HepG2 (cell line): ENCODE data around the gene CBY1. TPM values are rescaled to one million over a fixed set of nuclear protein-coding genes. Genes with fewer than 3 reads are reported as not detected.
A peak's percentile ranks its signal among the peaks of the same experiment; 100 is the strongest.

Experiments used
- ATF7 ChIP-seq, 2 experiments: fragments of 450-650 bp in 1 of 2; sonication (generic) in 1 of 2; formaldehyde crosslinking in 1 of 2; IDR thresholded peaks; 2 replicates each; pipeline versions ENCODE4 v1.4.0 to v1.6.1; 2016 to 2020; ENCODE audit warnings: antibody characterized with exemption in 1 of 2, mild to moderate bottlenecking in 1 of 2, missing genetic modification reagents in 1 of 2
- BRCA1 ChIP-seq: sonication (generic); formaldehyde crosslinking; IDR thresholded peaks from 2 replicates; pipeline ENCODE4 v1.4.0; 2020; ENCODE audit warnings: missing genetic modification reagents
- EED ChIP-seq: sonication (generic); formaldehyde crosslinking; IDR thresholded peaks from 2 replicates; pipeline ENCODE4 v1.5.0; 2020; ENCODE audit warnings: mild to moderate bottlenecking, missing genetic modification reagents
- HDAC2 ChIP-seq: sonication (generic); formaldehyde crosslinking; IDR thresholded peaks from 2 replicates; pipeline ENCODE4 v1.4.0; 2020; ENCODE audit warnings: missing genetic modification reagents
- HES4 ChIP-seq: sonication (generic); formaldehyde crosslinking; IDR thresholded peaks from 2 replicates; pipeline ENCODE4 v1.9.0; 2021; ENCODE audit warnings: mild to moderate bottlenecking, missing genetic modification reagents, borderline replicate concordance
- MAFF ChIP-seq: IDR thresholded peaks from 2 replicates; pipeline ENCODE4 v1.6.1; 2011; ENCODE audit warnings: low read depth, low read length, improper control_type of control experiment
- MXD4 ChIP-seq: IDR thresholded peaks from 2 replicates; pipeline ENCODE4 v1.6.1; 2016; ENCODE audit warnings: mild to moderate bottlenecking, missing biosample characterization, missing genetic modification reagents
- SRSF9 ChIP-seq: fragments of 200-400 bp; formaldehyde crosslinking; IDR thresholded peaks from 2 replicates; pipeline ENCODE4 v1.6.1; 2018; ENCODE audit warnings: borderline replicate concordance, mild to moderate bottlenecking, low read depth, low read length; ENCODE audit not compliant: insufficient read depth, poor library complexity, severe bottlenecking
- SUZ12 ChIP-seq: fragments of 150-350 bp; IDR thresholded peaks from 2 replicates; pipeline ENCODE4 v1.6.1; 2014; ENCODE audit warnings: low read depth, low read length
- ZBTB14 ChIP-seq: sonication (generic); formaldehyde crosslinking; IDR thresholded peaks from 2 replicates; pipeline ENCODE4 v1.4.0; 2020; ENCODE audit warnings: missing genetic modification reagents
- ZBTB20 ChIP-seq: sonication (generic); formaldehyde crosslinking; IDR thresholded peaks from 2 replicates; pipeline ENCODE4 v1.8.1; 2023; ENCODE audit warnings: missing genetic modification reagents, low read depth, mild to moderate bottlenecking, borderline replicate concordance
- ZHX2 ChIP-seq, 2 experiments: sonication (generic) in 1 of 2; formaldehyde crosslinking in 1 of 2; IDR thresholded peaks; 2 replicates each; pipeline versions ENCODE4 v1.6.1 to v1.9.0; 2014 to 2022; ENCODE audit warnings: antibody characterized with exemption in 1 of 2, borderline replicate concordance in 1 of 2, inconsistent platforms in 1 of 2, low read depth in 1 of 2, missing genetic modification reagents in 1 of 2
- polyA plus RNA-seq, 8 experiments: library from polyadenylated mRNA; depleted of rRNA in 3 of 8; stranded (reverse) in 7 of 8; unstranded in 1 of 8; fragments of >200 nt; fragmentation: Illumina TruSeq in 4 of 8; extraction: Trizol in 4 of 8; gene quantifications; 2 replicates each; pipeline versions ENCODE4 v1.2.1 to v1.2.3, GENCODE V29; 2011 to 2016; ENCODE audit warnings: low read depth in 4 of 8, missing spikeins in 1 of 8, mixed read lengths in 1 of 8; ENCODE audit not compliant: insufficient read depth in 1 of 8
- total RNA-seq, 5 experiments: library from RNA; depleted of rRNA; stranded (reverse); fragments of >200 nt; fragmentation: Illumina TruSeq; extraction: Trizol; gene quantifications; 2 replicates each; pipeline ENCODE4 v1.2.3, GENCODE V29; 2016; ENCODE audit warnings: low read depth in 1 of 5
- TF ChIP-seq, protein P1 (sequence below): sonication (generic); formaldehyde crosslinking; IDR thresholded peaks from 2 replicates; pipeline ENCODE4 v1.5.1; 2020; ENCODE audit warnings: mild to moderate bottlenecking, missing genetic modification reagents, borderline replicate concordance

Gene CBY1
- total and polyA plus RNA-seq, 2 of the 13 experiments (the other 11 are each of a cell fraction or from before 2014, with no cell fraction given), result 19.7 to 20.3 TPM

GRCh38 chr22:38681582-38682335 lies 25.3 kb downstream of the CBY1 start, which contains the start of gene TOMM22 (continued):
- peak; percentile 87 for TF ChIP-seq ZHX2 (IDR thresholded peaks at IDR 0.05; ENCODE audit: low read depth)
- TF ChIP-seq ZHX2 (CRISPR knock-in tag; IDR thresholded peaks at IDR 0.05; ENCODE audit: borderline replicate concordance), result peak; percentile 91; the same call in 1 of the 2 replicates
- TF ChIP-seq, protein P1, sequence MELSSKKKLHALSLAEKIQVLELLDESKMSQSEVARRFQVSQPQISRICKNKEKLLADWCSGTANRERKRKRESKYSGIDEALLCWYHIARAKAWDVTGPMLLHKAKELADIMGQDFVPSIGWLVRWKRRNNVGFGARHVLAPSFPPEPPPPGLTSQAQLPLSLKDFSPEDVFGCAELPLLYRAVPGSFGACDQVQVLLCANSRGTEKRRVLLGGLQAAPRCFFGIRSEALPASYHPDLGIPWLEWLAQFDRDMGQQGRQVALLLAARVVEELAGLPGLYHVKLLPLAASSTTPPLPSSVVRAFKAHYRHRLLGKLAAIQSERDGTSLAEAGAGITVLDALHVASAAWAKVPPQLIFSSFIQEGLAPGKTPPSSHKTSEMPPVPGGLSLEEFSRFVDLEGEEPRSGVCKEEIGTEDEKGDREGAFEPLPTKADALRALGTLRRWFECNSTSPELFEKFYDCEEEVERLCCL (CRISPR knock-in tag), result peak; percentile 78; the same call in 1 of the 2 replicates
- peak; percentile 72 for TF ChIP-seq ZBTB14 (CRISPR knock-in tag)
- peak; percentile 93 for TF ChIP-seq MXD4 (CRISPR knock-in tag)
- TF ChIP-seq ZBTB20 (CRISPR knock-in tag), result peak; percentile 86; the same call in 1 of the 2 replicates
- TF ChIP-seq MAFF, result no peak
- peak; percentile 90 for TF ChIP-seq EED (CRISPR knock-in tag)
- TF ChIP-seq SRSF9, result no peak
- peak; percentile 82; the same call in 1 of the 2 replicates for TF ChIP-seq HES4
- peak; percentile 94 for TF ChIP-seq HDAC2 (CRISPR knock-in tag)
- TF ChIP-seq BRCA1 (CRISPR knock-in tag), result peak; percentile 86; the same call in 1 of the 2 replicates
- no peak for TF ChIP-seq SUZ12
- no peak for TF ChIP-seq ATF7 (IDR thresholded peaks at IDR 0.05)
- no peak for TF ChIP-seq ATF7 (CRISPR knock-in tag; IDR thresholded peaks at IDR 0.05)
